ENCODE measurements around the gene FLNC. TPM values are rescaled to one million over a fixed set of nuclear protein-coding genes. Genes with fewer than 3 reads are reported as not detected.

Gene FLNC
- polyA plus RNA-seq, 3 donors: 0.01 TPM; not detected in 2

GRCh38 chr7:128877756-128878120 lies 47.5 kb downstream of the FLNC start:
- DNase-seq: no peak
- WGBS (ENCODE audit: insufficient coverage): 100% methylated on average over 3 of the region's 4 CpGs
- H3K4me1 ChIP-seq (ENCODE audit: control insufficient read depth in 1 of 2, insufficient read depth in 2 of 2, low read length in 2 of 2): no peaks in the 10 kb centered on the region
- Mint-ChIP-seq H3K27me3 (ENCODE audit: low read depth in 3 of 3) (peaks cover 1 to 11% (median 2%) of the 10 kb centered on the region in 3 donors), H3K4me1 (no peaks in the 10 kb centered on the region), H3K36me3 (no peaks in the 10 kb centered on the region), H3K27ac (no peak overlapping the region), H3K4me3 (no peak overlapping the region), H3K9me3 (no peaks in the 10 kb centered on the region)
- no peaks in the 10 kb centered on the region for H3K9me3 ChIP-seq (replicated peaks in 1 of 2; ENCODE audit: control insufficient read depth in 1 of 2, insufficient read depth in 1 of 2, low read length in 2 of 2)
- intact Hi-C loops (cut with micrococcal nuclease): loop anchor here in 1 of 2 donors (5.0 kb wide), 1 partner anchor 35 kb away; no protein-coding TSS in a partner anchor
- no peak overlapping the region for H3K4me2 ChIP-seq (replicated peaks; ENCODE audit: extremely low read depth, low read length, poor library complexity, severe bottlenecking)
- H3K4me3 ChIP-seq (replicated peaks in 1 of 3; ENCODE audit: low read depth in 2 of 3, low read length in 3 of 3): no peak overlapping the region
- no peak overlapping the region for H3K9ac ChIP-seq (ENCODE audit: insufficient read depth, low read length, poor library complexity, severe bottlenecking)
- no peaks in the 10 kb centered on the region for H4K20me1 ChIP-seq (ENCODE audit: insufficient read depth, low read length)
- no peaks in the 10 kb centered on the region for H3K36me3 ChIP-seq (replicated peaks in 1 of 2; ENCODE audit: control insufficient read depth in 1 of 2, insufficient read depth in 2 of 2, low read length in 2 of 2)
- no peak overlapping the region for H3K27ac ChIP-seq (ENCODE audit: low read depth in 1 of 2, low read length in 2 of 2)
- TF ChIP-seq CTCF (IDR thresholded peaks at IDR 0.05): no peak
- H3K27me3 ChIP-seq (ENCODE audit: control insufficient read depth in 2 of 2, insufficient read depth in 2 of 2, low read length in 2 of 2): no peaks in the 10 kb centered on the region
- no peak overlapping the region for H2AFZ ChIP-seq (ENCODE audit: insufficient read depth, low read depth, low read length, poor library complexity, severe bottlenecking)
- H3K79me2 ChIP-seq (ENCODE audit: insufficient read depth, low read length): no peaks in the 10 kb centered on the region

DNA sequence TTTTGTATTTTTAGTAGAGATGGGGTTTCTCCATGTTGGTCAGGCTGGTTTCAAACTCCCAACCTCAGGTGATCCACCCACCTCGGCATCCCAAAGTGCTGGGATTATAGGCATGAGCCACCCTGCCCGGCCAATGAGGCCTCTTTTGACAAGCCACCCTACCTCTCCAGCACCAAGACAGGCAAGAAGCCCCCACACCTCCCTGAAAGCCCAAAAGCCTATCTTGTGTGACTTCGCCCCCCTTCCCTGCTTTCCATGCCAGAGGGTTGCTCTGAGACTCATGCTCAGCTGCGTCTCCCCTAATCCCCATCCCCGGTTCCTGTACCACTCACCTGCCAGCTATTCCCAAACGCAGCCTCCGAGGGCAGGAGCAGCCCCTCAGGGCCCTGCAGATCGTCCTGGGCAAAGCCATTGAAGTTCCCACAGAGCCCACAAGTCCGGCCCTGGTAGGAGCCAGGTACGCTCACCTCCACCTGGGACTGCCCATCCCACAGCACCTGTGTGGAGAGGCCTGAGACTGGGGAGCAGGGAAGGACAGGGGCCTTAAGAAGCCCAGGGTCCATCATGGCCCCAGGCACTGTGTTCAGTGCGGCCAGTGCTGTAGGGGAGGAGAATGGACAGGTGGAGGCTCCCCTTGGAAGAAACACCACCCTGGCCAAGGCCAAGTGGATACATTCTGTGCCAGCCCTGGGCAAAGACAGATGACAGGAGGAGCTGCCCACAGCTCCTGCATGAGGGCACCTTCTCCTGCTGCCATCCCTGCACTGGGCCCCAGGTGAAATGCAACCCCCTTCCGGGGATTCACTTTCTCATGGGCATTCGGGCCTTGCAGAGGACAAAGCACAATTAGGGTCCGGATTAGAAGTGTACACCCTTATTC lies 48.3 kb downstream of the FLNC start:
- intact Hi-C loops (cut with micrococcal nuclease): loop anchor here in 1 of 2 donors (5.0 kb wide), 1 partner anchor 36 kb away; no protein-coding TSS in a partner anchor
- H3K79me2 ChIP-seq (ENCODE audit: insufficient read depth, low read length): no peaks in the 10 kb centered on the region
- no peaks in the 10 kb centered on the region for H3K36me3 ChIP-seq (replicated peaks in 1 of 2; ENCODE audit: control insufficient read depth in 1 of 2, insufficient read depth in 2 of 2, low read length in 2 of 2)
- Mint-ChIP-seq H3K4me3 (no peak overlapping the region), H3K27me3 (ENCODE audit: low read depth in 3 of 3) (peaks cover 1 to 6% (median 2%) of the 10 kb centered on the region in 3 donors), H3K9me3 (peaks cover 0 to under 1% (median 0%) of the 10 kb centered on the region in 7 donors), H3K36me3 (no peaks in the 10 kb centered on the region), H3K4me1 (peaks cover under 1% of the 10 kb centered on the region), H3K27ac (no peak overlapping the region)
- no peak for TF ChIP-seq CTCF (IDR thresholded peaks at IDR 0.05)
- H4K20me1 ChIP-seq (ENCODE audit: insufficient read depth, low read length): no peaks in the 10 kb centered on the region
- 96% methylated on average over 9 of the region's 14 CpGs for WGBS (ENCODE audit: insufficient coverage)
- H3K9me3 ChIP-seq (replicated peaks in 1 of 2; ENCODE audit: control insufficient read depth in 1 of 2, insufficient read depth in 1 of 2, low read length in 2 of 2): no peaks in the 10 kb centered on the region
- no peak overlapping the region for H3K9ac ChIP-seq (ENCODE audit: insufficient read depth, low read length, poor library complexity, severe bottlenecking)
- no peak for DNase-seq
- no peak overlapping the region for H3K4me3 ChIP-seq (replicated peaks in 1 of 3; ENCODE audit: low read depth in 2 of 3, low read length in 3 of 3)
- H3K4me2 ChIP-seq (replicated peaks; ENCODE audit: extremely low read depth, low read length, poor library complexity, severe bottlenecking): no peak overlapping the region
- no peak overlapping the region for H2AFZ ChIP-seq (ENCODE audit: insufficient read depth, low read depth, low read length, poor library complexity, severe bottlenecking)
- H3K4me1 ChIP-seq (ENCODE audit: control insufficient read depth in 1 of 2, insufficient read depth in 2 of 2, low read length in 2 of 2): no peaks in the 10 kb centered on the region
- no peak overlapping the region for H3K27ac ChIP-seq (ENCODE audit: low read depth in 1 of 2, low read length in 2 of 2)
- no peaks in the 10 kb centered on the region for H3K27me3 ChIP-seq (ENCODE audit: control insufficient read depth in 2 of 2, insufficient read depth in 2 of 2, low read length in 2 of 2)
